ENCODE data around the gene SIPA1.

The SIPA1 gene

GRCh38 chr11:65620666-65621065 is 17.2 kb upstream of the SIPA1 start:
- no peak for TF ChIP-seq ZFX (IDR thresholded peaks at IDR 0.05; ENCODE audit: borderline replicate concordance)
- TF ChIP-seq, protein P1, sequence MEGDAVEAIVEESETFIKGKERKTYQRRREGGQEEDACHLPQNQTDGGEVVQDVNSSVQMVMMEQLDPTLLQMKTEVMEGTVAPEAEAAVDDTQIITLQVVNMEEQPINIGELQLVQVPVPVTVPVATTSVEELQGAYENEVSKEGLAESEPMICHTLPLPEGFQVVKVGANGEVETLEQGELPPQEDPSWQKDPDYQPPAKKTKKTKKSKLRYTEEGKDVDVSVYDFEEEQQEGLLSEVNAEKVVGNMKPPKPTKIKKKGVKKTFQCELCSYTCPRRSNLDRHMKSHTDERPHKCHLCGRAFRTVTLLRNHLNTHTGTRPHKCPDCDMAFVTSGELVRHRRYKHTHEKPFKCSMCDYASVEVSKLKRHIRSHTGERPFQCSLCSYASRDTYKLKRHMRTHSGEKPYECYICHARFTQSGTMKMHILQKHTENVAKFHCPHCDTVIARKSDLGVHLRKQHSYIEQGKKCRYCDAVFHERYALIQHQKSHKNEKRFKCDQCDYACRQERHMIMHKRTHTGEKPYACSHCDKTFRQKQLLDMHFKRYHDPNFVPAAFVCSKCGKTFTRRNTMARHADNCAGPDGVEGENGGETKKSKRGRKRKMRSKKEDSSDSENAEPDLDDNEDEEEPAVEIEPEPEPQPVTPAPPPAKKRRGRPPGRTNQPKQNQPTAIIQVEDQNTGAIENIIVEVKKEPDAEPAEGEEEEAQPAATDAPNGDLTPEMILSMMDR (IDR thresholded peaks at IDR 0.05): no peak

GRCh38 chr11:65621460-65621859 is 16.4 kb upstream of the SIPA1 start:
- no peak overlapping the region for H3K27ac ChIP-seq
- TF ChIP-seq ZFX (IDR thresholded peaks at IDR 0.05; ENCODE audit: borderline replicate concordance): no peak
- TF ChIP-seq, protein P1 (IDR thresholded peaks at IDR 0.05): no peak

More at GRCh38 chr11:65620666-65621065, 17.2 kb upstream of the SIPA1 start:
- no peak overlapping the region for H3K27ac ChIP-seq

DNA sequence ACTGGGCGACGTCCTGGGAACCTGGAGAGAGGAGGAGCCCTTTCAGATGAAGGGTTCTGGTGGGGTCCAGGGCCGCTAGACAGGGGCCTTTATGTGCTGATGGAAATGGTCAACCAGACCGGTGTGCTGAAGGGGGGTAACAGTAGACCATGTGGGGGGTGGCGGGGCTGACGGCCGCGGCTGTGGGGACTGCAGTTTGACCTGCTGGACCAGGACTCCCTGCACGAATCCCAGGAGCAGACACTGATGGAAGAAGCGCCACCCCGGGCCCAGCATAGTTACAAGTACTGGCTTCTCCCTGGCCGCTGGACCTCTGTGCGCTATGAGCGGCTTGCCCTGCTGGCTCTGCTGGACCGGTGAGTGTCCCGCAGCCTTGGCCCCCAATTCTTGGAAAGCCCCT is 15.9 kb upstream of the SIPA1 start:
- no peak overlapping the region for H3K27ac ChIP-seq

GRCh38 chr11:65623177-65623576 is 14.7 kb upstream of the SIPA1 start:
- TF ChIP-seq, protein P1 (IDR thresholded peaks at IDR 0.05): no peak
- no peak for TF ChIP-seq ZFX (IDR thresholded peaks at IDR 0.05; ENCODE audit: borderline replicate concordance)
- H3K27ac ChIP-seq: no peak overlapping the region

More for the DNA sequence above, 15.9 kb upstream of the SIPA1 start:
- TF ChIP-seq, protein P1 (IDR thresholded peaks at IDR 0.05): no peak
- TF ChIP-seq ZFX (IDR thresholded peaks at IDR 0.05; ENCODE audit: borderline replicate concordance): no peak

- no peak overlapping the region for H3K27ac ChIP-seq
- no peak for TF ChIP-seq ZFX (IDR thresholded peaks at IDR 0.05; ENCODE audit: borderline replicate concordance)
- TF ChIP-seq, protein P1 (IDR thresholded peaks at IDR 0.05): no peak
Observed at GRCh38 chr11:65623852-65624616, 13.9 kb upstream of the SIPA1 start.

GRCh38 chr11:65624931-65625627 is 12.8 kb upstream of the SIPA1 start:
- no peak for TF ChIP-seq ZFX (IDR thresholded peaks at IDR 0.05; ENCODE audit: borderline replicate concordance)
- no peak overlapping the region for H3K27ac ChIP-seq

DNA sequence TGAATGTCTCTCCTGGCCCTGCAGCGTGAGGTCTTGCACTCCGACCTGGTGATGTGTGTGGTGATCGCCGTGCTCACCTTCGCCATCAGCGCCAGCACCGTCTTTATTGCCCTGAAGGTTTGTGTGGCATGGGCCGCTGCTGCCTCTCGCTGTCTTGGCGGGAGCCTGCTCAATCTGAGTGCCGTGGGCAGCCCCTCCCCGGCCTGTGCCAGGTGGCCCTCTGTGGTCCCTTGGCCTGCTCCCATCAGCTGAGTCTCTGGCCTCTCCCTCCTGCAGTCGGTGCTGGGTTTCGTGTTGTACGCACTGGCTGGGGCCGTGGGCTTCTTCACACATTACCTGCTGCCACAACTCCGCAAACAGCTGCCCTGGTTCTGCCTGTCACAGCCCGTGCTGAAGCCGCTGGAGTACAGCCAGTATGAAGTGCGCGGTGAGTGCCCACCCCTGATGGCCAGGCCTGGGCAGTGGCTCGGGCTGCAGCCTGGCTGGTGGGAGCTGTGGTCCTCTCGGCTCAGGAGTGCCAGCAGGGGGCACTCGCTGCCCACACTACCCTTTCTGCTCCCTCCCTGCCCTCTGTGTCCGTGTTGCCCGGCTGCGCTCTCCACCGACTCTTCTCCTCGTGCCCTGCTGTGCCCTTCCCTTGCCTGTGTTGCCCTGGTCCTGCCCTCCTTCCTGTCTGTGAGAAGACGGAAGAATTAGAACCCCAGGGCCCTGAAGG is 12.1 kb upstream of the SIPA1 start:
- no peak for TF ChIP-seq ZFX (IDR thresholded peaks at IDR 0.05; ENCODE audit: borderline replicate concordance)
- TF ChIP-seq, protein P1 (IDR thresholded peaks at IDR 0.05): peak; percentile 58
- no peak overlapping the region for H3K27ac ChIP-seq

Measured in 22Rv1 (cell line).